ENCODE results near the gene SMC1B. TPM values are rescaled to one million over a fixed set of nuclear protein-coding genes. Genes with fewer than 3 reads are reported as not detected.

SMC1B gene
- total RNA-seq, 4 donors from 2014 or later = 0.13 TPM; not detected in 3

- Histone ChIP-seq H3K9me3 (no peaks in the 10 kb centered on the region), H3K27ac (no peak overlapping the region), H3K4me1 (no peaks in the 10 kb centered on the region), H3K27me3 (no peaks in the 10 kb centered on the region), H3K36me3 (no peaks in the 10 kb centered on the region), H3K4me3 (replicated peaks in 1 of 3) (no peak overlapping the region)
- TF ChIP-seq CTCF (IDR thresholded peaks at IDR 0.05) (no peak), POLR2A (IDR thresholded peaks at IDR 0.05) (no peak)
- DNase-seq = no peak
- intact Hi-C loops (cut with DNase I) = no loop called here
- 91 to 92% methylated on average over 12 to 14 of the region's 14 CpGs for WGBS, 2 donors
These were observed 9.0 kb upstream of the SMC1B start for GRCh38 chr22:45422237-45422983.

GRCh38 chr22:45421349-45422055, 8.1 kb upstream of the SMC1B start:
- Histone ChIP-seq H3K4me1 (no peaks in the 10 kb centered on the region), H3K36me3 (no peaks in the 10 kb centered on the region), H3K27ac (no peak overlapping the region), H3K27me3 (no peaks in the 10 kb centered on the region), H3K9me3 (no peaks in the 10 kb centered on the region), H3K4me3 (replicated peaks in 1 of 3) (no peak overlapping the region)
- 76 to 82% methylated on average over 2 of the region's 2 CpGs for WGBS, 2 donors
- intact Hi-C loops (cut with DNase I) = no loop called here
- TF ChIP-seq CTCF (IDR thresholded peaks at IDR 0.05) (no peak), POLR2A (IDR thresholded peaks at IDR 0.05) (no peak)
- no peak for DNase-seq

- intact Hi-C loops (cut with DNase I) = no loop called here
- 95 to 99% methylated on average over 2 of the region's 2 CpGs for WGBS, 2 donors
- no peak overlapping the region for H3K4me3 ChIP-seq (replicated peaks in 1 of 3)
- no peaks in the 10 kb centered on the region for H3K4me1 ChIP-seq
- H3K9me3 ChIP-seq = no peaks in the 10 kb centered on the region
- H3K27ac ChIP-seq = no peak overlapping the region
- no peak for DNase-seq
- H3K36me3 ChIP-seq = no peaks in the 10 kb centered on the region
- no peaks in the 10 kb centered on the region for H3K27me3 ChIP-seq
- TF ChIP-seq CTCF (IDR thresholded peaks at IDR 0.05) (no peak), POLR2A (IDR thresholded peaks at IDR 0.05) (no peak)
These were observed 7.1 kb upstream of the SMC1B start for GRCh38 chr22:45420539-45420938.

GRCh38 chr22:45420011-45420410, 6.6 kb upstream of the SMC1B start:
- no peaks in the 10 kb centered on the region for H3K36me3 ChIP-seq
- 89 to 90% methylated on average over 4 of the region's 4 CpGs for whole genome bisulfite sequencing, 2 donors
- DNase-seq = no peak
- H3K4me1 ChIP-seq = no peaks in the 10 kb centered on the region
- no peaks in the 10 kb centered on the region for H3K9me3 ChIP-seq
- H3K27ac ChIP-seq = no peak overlapping the region
- H3K4me3 ChIP-seq (replicated peaks in 1 of 3) = no peak overlapping the region
- intact Hi-C loops (cut with DNase I) = no loop called here
- H3K27me3 ChIP-seq = no peaks in the 10 kb centered on the region
- TF ChIP-seq POLR2A (IDR thresholded peaks at IDR 0.05) (no peak), CTCF (IDR thresholded peaks at IDR 0.05) (no peak)

GRCh38 chr22:45418770-45419138, 5.4 kb upstream of the SMC1B start:
- H3K27ac ChIP-seq = no peak overlapping the region
- no peak for DNase-seq
- no peaks in the 10 kb centered on the region for H3K36me3 ChIP-seq
- intact Hi-C loops (cut with DNase I) = no loop called here
- no peak for TF ChIP-seq CTCF (IDR thresholded peaks at IDR 0.05)
- TF ChIP-seq POLR2A (IDR thresholded peaks at IDR 0.05) = no peak
- H3K27me3 ChIP-seq = no peaks in the 10 kb centered on the region
- 95 to 96% methylated on average over 6 of the region's 6 CpGs for WGBS, 2 donors
- peaks cover 3 to 4% of the 10 kb centered on the region in 2 donors for H3K4me1 ChIP-seq
- no peaks in the 10 kb centered on the region for H3K9me3 ChIP-seq
- no peak overlapping the region for H3K4me3 ChIP-seq (replicated peaks in 1 of 3)

Measured in thyroid gland (tissue), 4 donors.